OCI-LY3 (cell line): ENCODE measurements around the gene SHISA7.

Experiments
- CTCF ChIP-seq: fragments of 200-600, 300-600 bp; sonication (generic); IDR thresholded peaks from 2 replicates; pipeline ENCODE4 v1.5.1; 2014; ENCODE audit warnings: antibody characterized with exemption, low read length, low read depth
- EZH2phosphoT487 ChIP-seq: fragments of 200-600 bp; shearing (Covaris generic); IDR thresholded peaks from 2 replicates; pipeline ENCODE4 v1.6.1; 2018; ENCODE audit warnings: antibody characterized with exemption, mixed run types, low read depth

GRCh38 chr19:55466241-55466614, 23.1 kb upstream of the SHISA7 start:
- no peak for TF ChIP-seq CTCF
- no peak for TF ChIP-seq EZH2phosphoT487
